Dermis blood vessel endothelial cell (primary cell): ENCODE measurements around the gene SULT1B1. TPM values are rescaled to one million over a fixed set of nuclear protein-coding genes. Genes with fewer than 3 reads are reported as not detected.
"Not testable (repeated sequence)": the region's sequence is repeated elsewhere in the genome, so short reads cannot be mapped to it uniquely, and the experiment has no call there.

Experiments
- DNase-seq: peaks from one replicate; pipeline ENCODE4 v3.0.0; 2010
- total RNA-seq: library from RNA; depleted of rRNA; stranded (reverse); fragments of >200 nt; gene quantifications from 2 replicates; pipeline ENCODE4 v1.2.3, GENCODE V29; 2014

The SULT1B1 gene
- total RNA-seq, result 2.4 and 12.6 TPM in 2 replicates

DNA sequence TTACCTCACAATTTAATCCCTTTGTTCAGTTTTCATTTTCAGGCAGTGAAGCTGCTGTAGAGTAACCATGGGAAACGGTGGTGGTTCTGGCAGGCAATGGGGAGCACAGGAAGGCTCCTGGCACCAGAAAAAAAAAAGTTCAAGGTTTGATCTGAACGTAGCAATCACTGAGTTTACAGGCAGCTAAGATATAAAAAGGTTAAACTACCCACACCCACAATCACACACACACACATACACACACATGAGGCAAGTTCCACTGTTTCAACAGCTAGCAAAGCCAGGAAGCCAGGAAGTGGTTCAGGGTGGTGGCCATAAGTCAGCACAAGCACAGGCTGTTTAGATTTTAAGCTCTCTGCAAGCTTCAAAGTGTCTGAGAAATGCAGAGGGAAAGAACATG is at the start of gene SULT1B1:
TSS of gene SULT1B1 (minus strand) at position 166 of the 400 bp plus-strand sequence. CDS start 5,403 bp downstream, outside the sequence.
- DNase-seq, result peak; percentile 61

DNA sequence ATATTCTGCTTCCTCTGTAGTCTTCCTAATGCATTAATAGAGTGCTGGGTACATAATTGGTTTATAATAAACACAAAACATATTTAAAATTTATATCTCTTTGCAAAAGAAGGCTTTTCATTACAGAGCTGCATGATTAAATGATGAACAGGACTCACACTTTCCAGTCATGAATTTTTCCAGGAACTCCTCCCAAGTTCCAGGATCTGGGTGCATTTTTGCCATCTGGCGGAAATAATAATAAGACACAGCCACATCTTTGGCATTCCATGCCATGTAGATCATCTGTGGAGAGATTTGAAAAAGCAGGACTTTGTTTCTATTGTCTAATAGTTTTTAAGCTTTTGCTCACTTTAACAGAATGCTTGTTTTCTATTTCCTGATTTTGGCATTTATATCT is 40.2 kb upstream of the SULT1B1 start:
- peak; percentile 81 for DNase-seq

DNA sequence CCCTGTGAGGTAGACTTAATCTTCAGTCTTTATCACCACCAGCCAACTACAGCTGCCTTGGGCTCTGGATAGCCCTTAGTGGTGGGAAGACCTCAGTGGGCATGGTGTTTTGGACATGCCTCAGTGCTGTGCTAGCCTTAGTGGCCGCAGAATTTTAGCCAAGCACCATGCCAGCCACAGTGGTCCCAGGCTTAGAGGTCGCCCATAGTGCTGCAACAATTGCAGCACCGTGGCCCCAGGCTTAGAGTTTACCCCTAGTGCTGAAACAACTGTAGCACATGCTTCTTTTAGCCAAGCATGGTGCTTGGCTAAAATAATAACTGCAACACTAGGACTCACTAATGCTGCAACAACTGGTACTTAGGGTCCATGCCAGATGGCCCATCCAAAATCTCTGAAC is 38.9 kb upstream of the SULT1B1 start:
- no peak for DNase-seq

DNA sequence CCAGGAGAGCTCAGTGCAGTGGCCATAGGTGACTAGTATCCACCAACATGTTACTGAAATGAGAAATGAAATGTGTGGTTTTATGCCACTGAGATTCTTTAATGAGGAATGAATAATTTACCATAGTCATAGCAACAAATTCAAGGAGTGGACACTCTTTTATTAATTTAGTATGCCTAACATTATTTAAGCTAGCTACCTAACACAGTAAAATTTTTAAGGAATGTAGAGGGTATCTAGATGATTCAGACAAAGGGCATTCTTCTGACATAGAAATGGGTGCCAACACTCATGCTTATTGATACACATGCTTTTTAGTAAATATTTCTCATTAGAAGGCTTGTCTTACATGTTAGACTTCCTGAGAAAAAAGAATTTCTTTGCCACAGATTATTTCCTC is 33.3 kb upstream of the SULT1B1 start:
- DNase-seq, result no peak

DNA sequence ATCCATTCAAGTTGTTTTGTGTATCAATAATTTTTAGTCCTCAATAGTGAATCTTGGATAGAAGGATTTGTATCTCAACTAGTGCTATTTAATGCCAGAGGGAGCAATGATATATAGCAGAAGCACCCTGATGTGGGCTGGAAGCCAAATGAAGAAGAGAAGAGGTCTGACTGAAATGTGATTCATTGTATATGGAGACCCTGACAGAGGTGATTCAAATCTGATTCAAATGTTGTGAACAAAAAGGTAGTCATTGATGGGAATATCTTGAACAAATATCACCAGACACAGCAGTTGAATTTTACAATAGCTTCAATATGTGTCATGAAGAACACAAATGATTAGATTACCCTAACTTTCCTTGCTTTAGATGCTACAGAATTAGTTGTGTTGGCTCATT is 27.5 kb upstream of the SULT1B1 start:
- no peak for DNase-seq

DNA sequence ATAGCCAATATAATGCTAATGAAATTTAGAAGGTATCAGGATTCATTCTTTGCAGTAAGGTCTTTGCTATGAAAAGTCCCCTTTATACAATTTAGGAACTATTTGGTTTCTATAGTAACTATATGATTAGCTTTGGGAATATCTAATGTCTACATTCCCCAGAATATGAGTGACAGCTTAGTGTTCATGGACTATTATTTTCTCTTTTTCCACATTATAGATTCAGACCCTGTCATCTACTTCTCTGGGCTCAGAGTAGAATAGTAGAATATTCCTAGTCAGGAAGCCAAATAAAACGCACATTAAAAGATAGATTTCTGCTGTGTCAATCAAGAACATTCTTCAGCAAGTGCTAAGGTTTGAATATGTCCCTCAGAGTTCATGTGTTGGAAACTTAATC is 26.1 kb upstream of the SULT1B1 start:
- no peak for DNase-seq

DNA sequence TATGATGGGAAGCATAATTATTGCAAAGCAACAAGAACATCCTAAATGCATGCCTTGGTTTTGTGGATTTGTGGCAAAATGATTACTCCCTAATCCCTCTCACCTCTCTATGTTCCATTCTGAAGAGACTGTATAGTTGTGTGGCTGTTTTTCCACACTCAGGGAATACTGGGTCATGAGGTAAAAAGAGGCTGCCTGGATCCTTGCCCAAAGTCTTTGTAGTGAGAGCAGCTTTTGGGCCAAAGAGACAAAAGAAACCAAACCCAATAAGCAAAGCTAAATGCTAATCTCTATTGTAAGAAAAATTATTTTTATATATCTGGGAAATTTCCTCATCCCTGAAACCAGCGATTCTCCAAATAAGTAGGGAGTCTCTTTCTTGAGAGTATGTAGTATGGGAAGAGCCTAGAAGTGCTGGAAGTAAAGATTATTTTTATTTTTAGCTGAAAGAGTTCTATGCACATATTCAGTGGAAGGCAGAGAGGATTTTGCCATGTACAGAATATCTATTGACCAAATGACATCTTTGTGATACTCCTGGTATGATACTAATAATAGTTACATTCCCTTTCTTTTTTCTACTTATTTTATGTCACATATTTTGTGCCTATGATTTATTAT is 24.9 kb upstream of the SULT1B1 start:
- DNase-seq, result no peak

DNA sequence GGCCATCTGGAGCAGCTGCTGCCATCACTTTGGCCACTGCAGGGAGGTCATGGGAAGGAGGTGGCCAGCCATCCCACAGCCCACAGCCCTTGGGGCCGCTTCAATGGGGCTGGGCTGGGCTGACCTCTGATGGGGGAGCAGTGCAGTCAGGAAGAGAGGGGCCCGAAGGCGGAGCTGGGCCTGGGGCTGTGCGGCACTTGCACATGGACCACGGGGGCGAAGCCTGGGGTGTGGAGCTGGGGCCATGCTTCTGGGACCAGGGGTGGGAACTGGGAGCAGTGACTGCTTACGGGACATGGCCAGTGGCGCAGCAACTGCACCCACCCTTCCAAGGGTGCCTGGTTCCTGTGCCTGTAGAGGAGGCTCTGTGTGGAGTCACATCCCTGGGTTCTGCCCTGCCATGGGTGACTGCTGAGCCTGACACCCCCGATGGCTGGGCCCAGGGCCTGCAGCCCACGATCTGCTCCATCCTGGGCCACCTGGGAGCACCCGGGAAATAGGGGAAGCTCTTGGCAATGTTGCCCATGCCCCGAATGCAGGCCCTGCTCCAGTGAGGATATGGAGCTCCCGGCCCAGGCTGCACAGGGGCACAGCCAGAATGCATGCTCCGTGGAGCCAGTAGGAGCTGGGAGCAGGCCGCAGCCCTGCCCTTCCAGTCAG is 22.4 kb upstream of the SULT1B1 start:
- DNase-seq, result no peak

DNA sequence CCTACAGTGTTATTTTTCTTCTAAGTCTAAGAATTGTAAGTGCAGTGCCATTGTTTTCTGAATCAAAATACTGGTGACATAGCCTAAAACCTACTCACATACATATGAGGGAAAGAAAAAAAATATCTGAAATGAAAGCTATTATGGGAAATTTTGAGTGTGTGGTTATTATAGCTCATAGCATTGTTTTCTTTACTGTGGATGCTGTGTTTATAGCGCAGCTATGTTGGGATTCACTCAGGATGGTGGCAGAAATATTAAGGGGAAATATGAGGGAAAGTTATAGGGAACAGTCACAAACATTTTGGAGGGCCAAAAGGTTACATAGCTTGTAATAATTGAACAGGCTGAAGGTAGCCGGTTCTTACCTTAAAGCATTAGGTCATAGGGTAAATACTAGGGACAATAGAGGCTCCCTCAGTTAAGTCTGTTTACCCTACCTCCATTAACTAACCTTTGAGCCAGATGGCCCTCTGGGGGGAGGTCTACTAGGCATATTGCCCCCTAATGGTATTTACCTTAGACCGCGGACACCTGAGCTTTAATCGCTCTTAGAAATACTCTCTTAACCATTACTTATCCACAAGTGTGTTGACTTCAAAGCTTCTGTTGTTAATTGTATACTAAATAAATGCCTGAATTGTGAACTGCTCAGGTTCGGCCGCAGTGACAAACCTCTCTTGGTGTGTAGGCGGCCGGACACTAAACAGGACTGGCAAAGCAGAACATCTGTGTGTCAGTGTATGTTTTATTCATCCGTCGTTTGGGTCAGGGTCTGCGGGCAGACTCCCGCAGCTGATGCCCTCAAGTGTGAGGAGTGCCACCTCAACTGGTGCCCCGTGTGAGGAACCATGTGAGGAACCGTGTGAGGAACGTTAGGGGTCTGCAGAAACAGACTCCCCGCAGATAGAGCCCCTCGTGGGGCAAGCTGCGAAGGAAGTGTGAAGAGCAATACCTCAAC is 21.3 kb upstream of the SULT1B1 start:
- no peak for DNase-seq

DNA sequence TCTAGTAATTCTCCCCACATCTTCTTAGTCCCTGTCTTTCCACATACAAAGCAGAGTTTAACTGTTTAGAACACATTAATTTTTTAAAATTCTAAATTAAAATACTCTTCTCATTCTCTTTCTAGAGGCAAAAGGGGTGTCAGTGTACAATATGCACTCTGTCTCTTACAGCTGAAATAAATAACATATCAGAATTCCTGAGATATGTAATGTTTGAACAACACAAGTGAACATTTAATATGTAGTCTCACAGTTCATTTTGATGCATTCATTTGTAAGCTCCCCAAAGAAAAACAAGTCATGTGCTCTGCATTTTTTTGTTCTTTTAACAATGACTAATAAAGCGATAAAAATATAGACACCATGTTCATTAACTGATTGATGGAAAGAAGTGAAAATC is 19.7 kb upstream of the SULT1B1 start:
- DNase-seq, result no peak

DNA sequence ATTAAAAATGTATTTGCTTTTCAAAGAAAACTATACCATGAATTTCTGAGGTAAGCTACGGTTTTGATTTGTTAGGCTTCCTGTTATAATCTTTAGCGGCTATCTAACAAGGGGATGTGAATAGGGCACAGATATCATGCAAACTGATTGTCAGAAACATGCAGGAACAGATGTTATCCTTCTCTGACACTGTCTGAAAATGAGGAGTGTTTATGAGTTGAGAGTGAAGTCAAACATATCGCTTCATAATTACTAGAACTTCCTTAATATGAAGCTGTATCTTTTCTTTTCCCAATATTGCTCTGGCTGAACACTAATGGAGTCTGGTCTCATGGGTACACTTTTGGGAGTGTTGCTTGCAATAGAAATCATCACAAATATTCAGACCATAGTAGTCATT is 16.3 kb upstream of the SULT1B1 start:
- DNase-seq, result no peak

DNA sequence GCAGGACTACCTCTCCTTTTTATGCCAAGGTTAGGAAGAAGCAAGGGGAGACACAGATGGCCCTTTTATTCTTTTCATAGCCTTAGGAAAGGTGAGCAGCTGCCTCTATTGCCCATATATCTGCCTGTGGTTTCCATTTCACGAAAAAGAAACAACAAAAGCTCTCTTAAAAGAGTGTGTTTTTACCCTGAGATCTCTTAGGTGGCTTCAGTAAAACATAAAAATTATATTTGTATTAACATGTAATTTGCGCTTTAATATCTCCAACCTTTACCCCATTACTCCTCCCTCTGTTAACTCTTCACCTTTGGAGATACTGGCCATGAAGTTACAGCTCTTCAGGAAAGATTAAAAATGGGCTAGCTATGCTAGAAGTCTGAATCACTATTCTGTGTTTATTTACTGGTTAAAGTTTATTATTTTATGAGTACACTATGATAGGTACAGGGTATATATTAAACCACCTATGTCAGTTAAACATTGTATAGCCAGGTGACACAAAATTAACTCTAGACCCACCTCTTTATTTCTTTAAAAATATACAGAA is 15.0 kb upstream of the SULT1B1 start:
- DNase-seq, result no peak

DNA sequence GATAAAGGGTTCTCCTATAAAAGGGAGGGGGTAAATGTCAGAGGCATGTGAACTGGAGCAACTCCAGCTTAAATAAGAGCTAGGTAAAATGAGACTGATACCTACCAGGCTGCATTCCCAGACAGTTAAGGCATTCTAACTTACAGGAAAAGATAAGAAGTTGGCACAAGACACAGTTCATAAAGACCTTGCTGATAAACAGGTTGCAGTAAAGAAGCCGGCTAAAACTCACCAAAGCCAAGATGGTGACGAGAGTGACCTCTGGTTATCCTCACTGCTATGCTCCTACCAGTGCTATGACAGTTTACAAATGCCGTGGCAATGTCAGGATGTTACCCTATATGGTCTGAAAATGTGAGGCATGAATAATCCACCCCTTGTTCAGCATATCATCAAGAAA is 13.1 kb upstream of the SULT1B1 start:
- peak; percentile 79 for DNase-seq

DNA sequence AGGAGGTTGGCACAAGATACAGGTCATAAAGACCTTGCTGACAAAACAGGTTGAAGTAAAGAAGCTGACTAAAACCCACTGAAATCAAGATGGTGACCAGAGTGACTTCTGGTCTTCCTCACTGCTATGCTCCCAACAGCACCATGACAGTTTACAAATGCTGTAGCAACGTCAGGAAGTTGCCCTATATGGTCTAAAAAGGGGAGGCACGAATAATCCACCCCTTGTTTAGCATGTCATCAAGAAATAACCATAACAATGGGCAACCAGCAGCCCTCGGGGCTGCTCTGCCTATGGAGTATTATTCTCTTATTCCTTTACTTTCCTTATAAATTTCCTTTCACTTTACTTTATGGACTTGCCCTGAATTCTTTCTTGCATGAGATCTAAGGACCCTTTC is 8.1 kb upstream of the SULT1B1 start:
- not testable (repeated sequence) for DNase-seq

DNA sequence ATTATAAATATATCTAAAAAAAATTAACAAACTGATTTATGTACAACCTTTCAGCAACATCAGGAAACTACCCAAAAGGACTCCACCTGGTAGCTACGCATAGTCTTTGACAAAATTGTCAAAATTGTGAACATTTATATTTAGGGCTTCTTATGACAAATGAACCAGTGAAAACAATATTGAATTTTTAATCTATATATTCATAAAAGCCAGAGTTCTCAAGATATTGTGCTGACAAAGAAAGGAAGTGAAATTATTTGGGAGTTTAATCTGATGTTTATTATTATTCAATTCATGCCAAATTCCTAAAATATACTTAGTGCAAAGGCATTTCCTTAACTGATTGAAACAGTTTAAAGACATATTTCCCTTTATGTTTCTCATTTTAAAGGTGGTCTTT is 5.3 kb upstream of the SULT1B1 start:
- DNase-seq, result peak; percentile 37

DNA sequence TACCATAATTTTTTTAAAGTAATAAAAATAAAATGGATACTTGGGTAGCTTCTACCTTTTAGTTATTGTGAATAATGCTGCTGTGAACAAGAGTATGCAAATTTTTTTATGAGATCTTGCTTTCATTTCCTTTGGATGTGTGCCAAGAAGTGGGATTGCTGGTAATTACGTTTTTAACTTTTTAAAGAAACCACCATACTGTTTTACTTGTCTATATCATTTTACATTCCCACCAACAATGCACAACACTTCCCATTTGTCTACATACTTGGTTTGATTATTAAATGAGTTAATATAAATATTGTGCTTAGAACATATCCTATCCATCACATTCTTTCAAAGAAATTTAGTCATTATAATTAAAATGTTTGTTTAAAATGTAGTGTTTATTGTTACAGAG is 3.9 kb upstream of the SULT1B1 start:
- peak; percentile 38 for DNase-seq

DNA sequence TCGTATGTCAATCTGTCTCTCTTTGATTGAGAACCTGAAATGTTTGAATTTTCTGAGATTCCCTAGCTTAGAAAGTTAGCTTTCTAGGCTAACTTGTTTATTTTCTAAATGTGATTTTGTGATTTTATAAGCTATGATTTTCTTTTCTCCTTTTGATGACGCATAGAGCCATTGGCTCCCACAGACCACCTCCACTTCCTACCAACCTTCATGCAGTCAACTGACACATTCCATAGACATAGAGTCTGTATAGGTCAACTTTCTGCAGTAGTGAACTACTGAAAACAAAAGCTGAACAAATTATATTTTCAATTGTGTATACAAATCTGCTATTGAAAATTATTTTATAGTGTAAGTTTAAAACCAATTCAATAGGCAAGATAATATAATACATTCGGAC is 2.8 kb upstream of the SULT1B1 start:
- no peak for DNase-seq

DNA sequence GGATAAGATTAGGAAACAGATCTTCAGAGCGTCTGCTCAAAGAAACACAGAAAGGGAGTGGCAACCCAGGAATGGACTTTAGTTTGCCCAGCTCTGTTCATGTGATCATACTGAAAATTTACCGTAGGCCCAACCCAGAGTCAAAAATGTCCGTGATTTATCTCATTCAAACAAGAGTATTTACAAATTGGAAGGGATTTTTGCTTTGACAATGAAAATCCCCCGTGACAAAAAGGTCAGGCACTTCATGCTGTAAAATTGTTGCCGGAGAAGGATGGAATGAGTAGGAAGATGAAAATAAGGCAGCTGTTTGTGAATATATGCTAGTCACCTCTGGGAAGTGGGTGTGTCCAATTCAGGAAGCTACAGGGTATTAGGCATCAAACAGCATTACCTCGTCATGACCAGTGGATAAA is 1.2 kb downstream of the SULT1B1 start:
- peak; percentile 51 for DNase-seq

DNA sequence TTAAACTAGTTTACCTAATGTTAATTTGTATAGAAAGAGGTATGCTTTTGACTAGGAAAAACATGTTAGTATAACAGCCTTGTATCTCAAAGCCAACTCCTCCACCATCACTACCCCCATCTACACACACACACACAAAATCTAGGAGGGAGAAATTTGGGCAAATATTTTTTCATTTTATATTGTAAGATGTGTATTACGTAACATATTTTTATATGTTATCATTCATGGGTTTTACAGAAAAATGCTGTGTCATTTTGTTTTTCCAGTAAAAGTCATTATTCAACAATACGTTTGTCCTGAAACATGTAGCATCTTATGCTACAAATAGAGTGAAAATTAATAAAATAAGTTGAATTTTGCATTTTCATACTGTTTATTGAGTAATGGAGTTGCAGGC is 3.0 kb downstream of the SULT1B1 start:
- no peak for DNase-seq

DNA sequence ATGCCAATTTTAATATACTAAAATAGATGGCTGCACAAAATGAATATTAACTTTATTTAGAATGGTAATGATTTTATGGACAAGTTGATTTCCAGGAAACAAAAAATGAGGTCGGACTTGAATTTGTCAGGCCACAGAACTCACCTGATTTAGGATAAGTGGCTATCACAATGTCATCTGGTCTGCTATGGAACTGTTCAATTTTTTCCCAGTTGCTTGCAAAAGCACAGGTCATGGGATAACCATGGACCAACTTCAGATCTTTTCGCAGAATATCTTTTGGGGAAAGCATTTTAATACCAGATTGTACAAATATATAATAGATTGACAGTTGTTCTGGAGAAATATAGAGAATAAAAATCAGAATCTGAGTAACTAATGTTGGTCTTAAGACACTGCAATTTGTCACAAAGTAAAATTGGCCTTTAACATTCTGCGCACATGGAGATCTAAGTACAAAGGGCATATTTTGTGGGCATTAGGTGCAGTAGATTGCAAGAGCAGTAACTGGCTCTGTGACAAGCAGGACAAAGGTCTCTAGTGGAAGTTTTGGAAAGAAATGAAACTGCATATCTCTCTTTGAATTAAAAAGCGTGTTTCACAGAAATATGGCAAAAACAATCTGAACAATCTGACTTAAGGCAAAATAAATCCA is 5.4 kb downstream of the SULT1B1 start:
- DNase-seq, result no peak

DNA sequence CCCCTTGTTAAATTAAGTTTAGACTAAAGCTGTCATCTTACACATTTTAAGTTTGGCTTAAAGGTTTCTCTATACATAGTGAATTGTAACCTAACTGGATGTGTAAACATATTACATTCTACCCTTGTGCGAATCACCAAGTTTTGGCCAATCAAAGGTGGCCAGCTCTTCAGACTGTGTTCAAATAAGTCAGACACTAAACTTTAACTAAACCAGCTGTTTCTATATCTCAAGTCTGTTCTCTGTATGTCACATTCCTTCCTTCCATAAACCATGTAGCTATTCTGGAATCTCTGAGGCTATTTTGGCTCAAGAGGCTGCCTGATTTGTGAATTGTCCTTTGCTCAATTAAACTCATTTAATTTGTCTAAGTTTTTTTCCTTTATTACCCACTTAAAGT is 6.7 kb downstream of the SULT1B1 start:
- DNase-seq, result no peak

DNA sequence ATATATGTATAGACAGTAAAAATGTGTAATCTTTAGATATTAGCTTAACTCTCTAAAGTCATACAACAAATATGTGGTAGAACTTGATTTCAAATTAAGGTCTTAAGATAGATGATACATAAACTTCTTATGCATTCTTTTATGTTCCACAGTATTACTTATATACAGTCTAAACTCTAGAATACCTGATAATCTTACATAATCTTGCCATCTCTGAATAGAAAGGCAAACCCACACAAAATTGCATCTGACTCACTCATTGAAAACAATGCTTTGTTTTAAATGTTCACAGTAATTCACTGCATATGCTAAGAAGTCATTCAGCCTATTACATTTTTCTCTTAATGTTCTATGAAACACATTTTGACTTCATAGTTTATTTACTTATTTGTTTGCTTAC is 10.1 kb downstream of the SULT1B1 start:
- peak; percentile 26 for DNase-seq

DNA sequence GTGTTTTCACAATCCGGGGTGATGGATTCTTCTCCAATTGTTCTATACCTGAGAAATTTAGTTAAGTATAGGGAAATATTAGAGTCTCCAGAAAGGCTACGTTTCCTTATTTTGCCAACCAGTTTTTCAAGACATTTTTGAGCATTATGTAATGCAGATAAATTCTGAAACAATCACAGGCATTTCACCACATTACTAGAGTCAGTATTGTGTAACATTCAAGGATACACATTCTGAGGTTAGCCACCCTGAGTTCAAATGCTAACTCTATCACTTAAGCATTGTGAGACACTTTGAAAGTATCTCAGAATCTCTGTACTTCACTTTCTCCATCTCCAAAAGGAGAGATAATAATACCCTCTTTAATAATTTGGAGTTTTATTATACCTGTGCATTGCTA is 10.6 kb downstream of the SULT1B1 start:
- DNase-seq, result no peak
